Right forelimb (tissue), 1 donor: ENCODE data around the gene LDHAL6A.

Experiments
- DNase-seq: peaks from one replicate; pipeline ENCODE4 v3.0.0-alpha.2; 2018

The LDHAL6A gene

DNA sequence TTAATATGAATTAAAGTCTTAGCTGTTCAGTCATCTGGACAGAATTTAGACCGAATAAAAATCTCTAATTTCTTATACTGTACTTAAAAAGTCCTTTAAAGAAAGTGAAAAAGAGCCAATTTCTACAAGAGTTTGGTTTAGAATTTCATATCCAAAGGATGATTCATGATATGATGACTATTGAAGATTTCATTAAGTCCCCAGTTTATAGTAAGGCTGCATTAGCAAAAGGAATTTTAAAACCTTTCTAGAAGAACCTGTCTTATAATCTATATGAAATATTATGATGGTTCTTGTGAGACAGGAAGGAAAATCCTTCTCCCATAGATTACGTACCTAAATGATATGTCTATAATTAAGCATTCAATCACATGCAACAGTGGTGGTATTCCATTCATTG is 36.3 kb downstream of the LDHAL6A start:
- no peak for DNase-seq

DNA sequence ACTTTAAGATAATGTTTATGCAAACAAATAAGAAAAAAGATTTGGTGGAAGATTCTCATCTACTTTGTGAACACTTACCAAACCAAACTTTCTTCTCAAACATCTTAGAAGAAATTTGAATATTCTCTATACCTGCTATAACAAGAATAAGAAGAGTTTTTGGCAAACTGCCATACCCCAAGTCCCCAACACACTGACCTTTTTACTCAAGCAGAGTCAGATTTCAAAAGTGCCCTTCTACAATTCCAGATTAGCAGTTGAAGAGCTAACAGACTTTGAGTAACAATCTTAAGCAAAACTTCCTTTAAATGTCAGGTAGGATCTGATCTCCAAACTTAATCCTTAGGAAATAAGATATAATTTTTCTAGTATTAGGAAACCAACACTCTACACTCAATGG is 37.2 kb downstream of the LDHAL6A start:
- DNase-seq: no peak

DNA sequence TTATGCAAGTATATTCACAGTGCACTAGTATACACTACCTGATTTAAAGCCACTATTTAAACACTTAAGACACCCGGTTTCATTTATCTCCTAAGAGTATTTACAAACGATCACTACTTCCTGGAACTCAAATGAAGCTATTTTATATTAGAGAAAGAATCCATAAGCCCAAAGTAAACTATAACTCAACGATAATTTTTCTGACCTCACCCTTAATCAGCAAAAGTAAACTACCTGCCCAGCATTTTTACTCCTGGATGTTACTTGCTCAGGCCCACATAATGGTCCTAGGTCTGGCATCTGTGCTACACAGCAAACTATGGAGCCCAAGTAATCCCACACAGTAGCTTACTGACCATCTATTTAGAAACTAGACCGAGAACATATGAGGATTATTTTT is 37.7 kb downstream of the LDHAL6A start:
- no peak for DNase-seq

- no peak for DNase-seq
Measured at GRCh38 chr11:18495271-18495670, 39.6 kb downstream of the LDHAL6A start.

DNA sequence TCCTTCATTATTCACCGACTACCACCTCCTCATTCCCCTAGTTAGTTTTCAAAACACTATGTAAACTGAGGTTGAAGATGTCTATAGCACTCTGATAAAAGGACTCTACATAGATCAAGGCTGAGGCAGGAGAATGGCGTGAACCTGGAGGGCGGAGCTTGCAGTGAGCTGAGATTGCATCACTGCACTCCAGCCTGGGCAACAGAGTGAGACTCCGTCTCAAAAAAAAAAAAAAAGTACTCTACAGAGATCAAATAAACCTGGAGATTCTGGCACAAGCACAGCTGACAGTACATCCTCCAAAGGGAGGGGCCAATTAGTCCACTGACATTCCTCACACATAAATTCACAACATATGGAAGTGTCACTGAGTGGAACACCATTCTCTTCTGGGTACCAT is 40.0 kb downstream of the LDHAL6A start:
- no peak for DNase-seq

DNA sequence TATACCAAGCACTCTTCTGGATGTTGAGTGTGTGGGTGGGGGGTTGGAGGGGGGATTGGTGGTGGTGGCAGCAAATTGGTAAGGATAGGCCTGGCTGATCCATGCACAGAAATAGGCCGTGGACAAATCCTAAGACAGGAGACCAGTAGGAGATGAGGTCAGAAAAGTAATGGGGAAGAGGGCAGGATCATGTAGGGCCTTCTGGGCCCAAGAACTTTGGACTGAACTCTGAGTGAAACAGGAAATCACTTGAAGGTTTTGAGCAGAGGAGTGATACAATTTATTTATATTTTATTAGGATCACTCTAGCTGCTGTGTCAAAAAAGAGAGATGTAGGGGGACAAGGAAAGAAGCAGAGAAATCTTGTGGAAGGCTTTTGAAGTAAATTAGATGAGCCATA is 42.4 kb downstream of the LDHAL6A start:
- no peak for DNase-seq

DNA sequence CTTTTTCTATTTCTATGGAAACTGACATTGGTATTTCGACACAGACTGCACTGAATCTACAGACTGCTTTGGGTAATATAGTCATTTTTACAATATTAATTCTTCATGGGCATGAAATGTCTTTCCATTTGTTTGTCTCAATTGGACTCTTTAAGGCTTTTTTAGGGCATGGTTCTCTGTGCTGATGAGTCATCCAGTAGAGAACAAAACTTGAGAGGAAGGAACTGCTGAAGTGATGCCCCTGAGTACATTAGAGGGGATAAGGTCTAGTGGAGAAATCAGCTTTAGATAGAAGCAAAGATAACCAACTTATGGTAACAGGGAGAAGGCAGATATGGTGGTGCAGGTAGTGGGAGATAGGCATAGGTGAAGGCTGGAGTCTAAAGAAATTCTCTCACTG is 46.0 kb downstream of the LDHAL6A start:
- DNase-seq: no peak

- DNase-seq: no peak
Measured at GRCh38 chr11:18502352-18502751, 46.7 kb downstream of the LDHAL6A start.

DNA sequence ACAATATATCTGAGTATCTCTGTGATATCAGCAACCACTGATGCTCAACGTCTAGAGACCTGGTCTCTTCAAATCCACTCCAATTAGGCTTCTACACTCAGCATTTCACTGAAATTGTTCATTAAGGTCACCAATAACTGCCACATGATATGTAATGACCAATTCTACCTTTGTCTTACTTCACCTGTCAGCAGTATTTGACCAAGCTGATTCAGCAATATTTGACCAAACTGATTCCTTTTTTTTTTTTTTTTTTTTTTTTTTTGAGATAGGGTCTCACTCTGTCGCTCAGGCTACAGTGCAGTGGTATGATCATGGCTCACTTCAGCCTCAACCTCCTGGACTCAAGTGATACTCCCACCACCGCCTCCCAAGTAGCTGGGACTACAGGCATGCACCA is 65.5 kb downstream of the LDHAL6A start:
- no peak for DNase-seq

- DNase-seq: no peak
Measured at GRCh38 chr11:18522388-18522787, 66.7 kb downstream of the LDHAL6A start.

DNA sequence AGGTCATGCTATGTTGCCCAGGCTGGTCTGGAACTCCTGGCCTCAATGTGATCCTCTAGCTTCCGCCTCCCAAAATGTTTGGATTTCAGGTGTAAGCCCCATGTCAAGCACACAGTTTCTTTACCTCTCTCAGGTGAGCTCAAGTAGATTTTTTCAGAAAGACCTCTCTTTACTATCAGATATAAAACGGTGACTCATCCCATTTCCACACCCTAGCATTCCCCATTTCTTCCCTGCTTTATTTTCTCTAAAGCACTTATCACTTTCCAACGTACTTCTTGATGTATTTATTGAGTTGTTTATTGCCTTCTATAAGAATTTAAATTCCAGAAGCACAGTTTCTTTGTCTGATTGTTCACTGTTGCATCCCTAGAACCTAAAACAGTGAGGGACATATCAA is 67.4 kb downstream of the LDHAL6A start:
- DNase-seq: no peak

DNA sequence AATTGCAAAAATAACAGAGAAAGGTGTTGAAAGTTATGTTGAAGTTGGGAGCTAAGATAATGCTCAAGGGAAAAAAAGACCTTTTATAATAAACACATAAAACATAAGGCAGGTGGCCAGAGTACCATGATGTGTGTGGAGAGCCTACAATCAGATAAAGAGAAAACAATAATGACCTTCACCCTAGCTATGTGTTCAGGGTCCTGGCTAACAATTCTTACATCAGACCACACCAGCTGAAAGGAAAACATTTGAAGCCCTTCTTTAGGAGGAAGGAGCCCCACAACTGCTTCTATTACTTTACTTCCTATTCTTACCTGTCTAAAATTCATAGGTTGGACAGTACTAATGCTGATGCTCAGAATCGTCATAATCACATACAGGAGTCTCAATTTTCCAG is 68.6 kb downstream of the LDHAL6A start:
- DNase-seq: no peak

GRCh38 chr11:18526130-18526520 is 70.5 kb downstream of the LDHAL6A start:
- no peak for DNase-seq

- peak; percentile 98 for DNase-seq
Measured at GRCh38 chr11:18526521-18527296, 71.1 kb downstream of the LDHAL6A start, which contains the start of gene TSG101. TSS of gene TSG101 (minus strand) at chr11:18526942. CDS start at chr11:18526816, 126 bp downstream.

DNA sequence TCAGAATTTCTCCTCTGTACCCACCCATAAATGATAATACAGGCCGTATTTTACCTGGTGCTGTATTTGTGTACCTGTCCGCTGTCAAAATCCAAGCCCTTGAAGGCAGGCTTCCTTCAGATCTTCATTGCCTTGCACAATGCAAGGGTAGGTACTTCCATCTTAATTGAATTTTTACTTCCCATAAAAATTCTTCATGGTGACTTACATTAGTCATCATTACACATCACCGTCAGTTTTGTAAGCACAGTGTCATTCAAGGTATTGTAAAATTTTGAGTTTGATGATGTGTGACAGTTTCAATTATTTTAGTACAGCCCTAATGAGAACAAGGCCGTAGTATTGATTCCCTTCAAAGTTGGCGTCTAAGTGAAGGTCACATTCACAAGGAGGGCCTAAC is 71.9 kb downstream of the LDHAL6A start:
- DNase-seq: no peak
